Amygdala (tissue), 56 donors: ENCODE measurements around the gene IGF2.

Experiments
- DNase-seq, 56 donors: peaks; one replicate each; lab custom pipeline; 2025; lab: John Stamatoyannopoulos, UW

Gene IGF2

DNA sequence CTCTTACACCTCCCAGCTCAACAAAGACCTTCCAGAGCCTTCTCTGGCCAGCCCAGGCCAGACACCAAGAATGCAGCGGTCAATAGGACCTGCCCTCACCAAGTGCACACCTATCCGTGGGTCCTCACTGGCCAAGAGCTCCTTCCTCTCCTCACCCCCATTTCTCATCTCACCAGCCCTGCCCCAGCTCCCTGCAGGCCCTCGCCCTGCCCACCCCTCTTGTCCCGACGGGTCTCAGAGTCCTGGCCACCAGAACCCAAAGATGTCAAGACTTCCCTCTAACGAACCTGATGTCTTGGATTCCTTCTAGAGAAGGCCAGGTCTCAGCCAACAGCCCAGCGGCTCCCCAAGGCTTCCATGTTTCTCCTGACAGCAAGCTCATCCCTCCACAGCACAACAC lies 43.6 kb downstream of the IGF2 start:
- DNase-seq = no peak

DNA sequence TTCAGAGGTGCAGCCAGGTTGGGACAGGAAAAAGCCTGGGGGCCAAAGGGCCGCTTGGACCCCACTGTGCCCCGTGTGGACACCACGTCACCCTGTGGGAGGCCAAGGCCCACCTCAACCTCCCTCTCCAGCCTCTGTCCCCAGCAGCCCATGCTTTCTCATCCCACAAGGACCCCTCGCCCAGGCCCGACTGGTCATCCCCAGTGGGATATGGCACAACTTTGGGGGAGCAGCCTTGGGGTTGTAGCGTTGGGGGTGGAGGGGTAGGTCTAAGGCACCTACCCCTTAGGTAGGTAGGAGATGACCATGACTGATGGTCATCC lies 44.0 kb downstream of the IGF2 start:
- DNase-seq = no peak

DNA sequence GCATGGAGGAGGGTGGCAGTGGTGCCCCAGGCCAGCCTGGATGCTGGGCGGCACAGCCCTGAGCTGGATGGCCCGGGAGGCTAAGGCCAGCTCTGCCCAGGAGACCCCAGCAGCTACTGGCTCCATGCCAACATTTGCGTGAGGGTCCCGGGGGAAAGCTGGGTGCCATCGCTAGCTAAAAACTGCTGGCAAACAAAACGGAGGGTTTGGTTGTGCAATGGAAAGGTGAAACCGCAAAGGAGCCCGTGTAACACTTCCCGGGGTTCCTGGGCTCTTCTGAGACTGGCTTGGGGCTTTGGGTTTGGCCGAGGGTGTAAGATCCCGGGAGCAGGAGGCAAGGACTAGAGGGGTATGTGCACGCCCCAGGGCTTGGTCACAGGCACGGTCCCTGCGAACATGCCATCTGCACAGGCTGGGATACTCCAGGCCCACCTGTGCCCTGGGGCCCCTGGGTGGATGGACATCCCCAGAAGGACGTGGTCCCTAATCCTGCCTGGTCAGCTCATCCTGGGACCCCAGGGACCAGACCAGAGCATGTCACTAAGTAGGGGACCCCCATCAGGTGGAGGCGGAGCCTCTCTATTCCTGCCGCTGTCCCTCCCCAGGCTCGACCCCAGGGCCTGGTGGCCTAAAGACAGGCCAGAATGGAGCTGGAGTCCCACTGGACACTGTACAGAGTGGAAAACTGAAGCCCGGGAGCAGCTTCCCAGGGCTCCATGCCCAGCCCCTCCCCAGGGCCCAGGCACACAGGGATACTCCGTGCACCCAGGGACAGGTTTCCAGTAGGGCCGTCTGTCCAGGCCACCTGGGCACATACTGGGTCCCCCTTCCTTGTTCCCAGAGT lies 44.6 kb downstream of the IGF2 start:
- DNase-seq = no peak

DNA sequence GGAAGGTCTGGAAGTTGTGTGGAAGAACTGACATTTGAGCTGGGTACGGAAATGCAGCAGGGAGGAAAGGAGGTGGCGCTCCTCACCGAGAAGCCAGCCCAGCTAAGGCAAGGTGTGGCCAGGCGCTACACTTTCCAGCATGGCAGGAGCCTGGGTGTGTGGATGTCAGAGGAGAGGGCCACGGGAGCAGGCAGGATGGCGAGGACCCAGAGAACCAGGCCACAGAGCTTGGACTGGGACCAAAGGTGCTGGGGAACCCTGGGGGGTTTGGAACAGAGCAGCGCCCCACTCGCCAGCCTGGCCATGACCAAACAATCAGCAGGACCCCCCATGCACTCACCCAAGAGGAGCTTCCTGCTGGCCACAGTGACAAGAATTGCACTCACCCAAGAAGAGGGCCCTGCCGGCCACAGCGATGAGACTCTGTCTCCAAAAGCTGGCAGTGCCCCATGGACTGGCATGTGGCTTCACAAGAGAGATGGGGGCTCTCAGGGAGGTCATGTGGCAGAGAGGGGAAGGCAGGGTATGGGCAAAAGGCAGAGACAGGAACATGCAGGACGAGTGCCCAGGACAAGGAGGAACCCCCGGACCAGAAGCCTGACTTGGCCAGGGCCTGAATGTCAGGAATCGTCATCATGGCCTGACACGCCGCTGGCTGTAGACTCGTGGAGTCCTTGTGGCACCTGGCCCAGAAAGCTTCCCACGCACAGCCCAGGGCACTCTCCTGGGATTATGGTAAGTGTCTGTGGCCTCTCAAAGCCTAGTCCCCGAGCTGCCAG lies 45.4 kb downstream of the IGF2 start:
- DNase-seq = no peak

DNA sequence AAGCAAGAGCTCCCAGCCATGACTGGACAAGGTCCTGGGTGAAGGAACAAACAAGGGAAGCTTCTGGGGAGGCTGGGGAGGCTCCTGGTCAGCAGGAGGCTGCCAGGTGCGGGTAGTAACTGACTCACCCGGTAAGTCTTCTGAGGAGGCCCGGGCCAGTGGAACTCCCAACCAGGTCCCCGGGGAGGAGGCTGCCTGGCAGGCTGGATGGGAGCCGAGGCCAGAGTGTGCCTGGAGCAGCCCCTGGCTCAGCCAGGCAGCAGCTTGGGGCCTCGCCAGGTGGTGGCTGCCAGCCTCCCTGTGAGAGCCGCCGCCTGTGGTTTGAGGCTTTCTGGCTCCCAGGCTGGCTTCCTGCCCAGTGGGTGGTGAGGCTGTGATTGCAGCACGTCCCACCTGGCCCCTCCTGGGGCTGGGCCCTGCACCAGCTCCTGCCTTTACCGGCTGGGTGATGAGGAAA lies 46.2 kb downstream of the IGF2 start:
- peak in 17 of 56 donors; percentile 12 to 55 (median 29) for DNase-seq

DNA sequence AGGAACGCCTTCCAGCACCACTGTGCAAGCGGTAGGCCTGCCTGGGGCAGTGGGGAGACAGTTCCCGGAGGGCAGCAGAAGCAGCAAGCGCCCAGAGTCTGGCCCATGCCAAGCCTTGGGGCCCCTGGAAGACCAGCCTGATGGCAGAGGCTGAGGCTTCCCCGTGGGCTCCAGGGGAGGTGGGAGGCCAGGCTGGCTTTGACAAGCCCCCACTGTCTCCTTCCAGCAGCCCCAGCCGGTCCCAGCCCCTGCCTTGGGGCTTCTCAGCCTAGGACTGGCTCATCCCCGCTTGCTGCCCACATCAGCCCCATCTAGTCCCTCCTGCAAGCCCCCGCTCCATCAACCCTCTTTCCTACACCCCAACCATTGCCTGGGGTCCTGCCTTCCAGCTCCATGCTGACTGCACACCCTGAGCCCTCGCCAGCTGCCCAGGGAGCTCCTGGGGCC lies 46.7 kb downstream of the IGF2 start:
- no peak for DNase-seq

DNA sequence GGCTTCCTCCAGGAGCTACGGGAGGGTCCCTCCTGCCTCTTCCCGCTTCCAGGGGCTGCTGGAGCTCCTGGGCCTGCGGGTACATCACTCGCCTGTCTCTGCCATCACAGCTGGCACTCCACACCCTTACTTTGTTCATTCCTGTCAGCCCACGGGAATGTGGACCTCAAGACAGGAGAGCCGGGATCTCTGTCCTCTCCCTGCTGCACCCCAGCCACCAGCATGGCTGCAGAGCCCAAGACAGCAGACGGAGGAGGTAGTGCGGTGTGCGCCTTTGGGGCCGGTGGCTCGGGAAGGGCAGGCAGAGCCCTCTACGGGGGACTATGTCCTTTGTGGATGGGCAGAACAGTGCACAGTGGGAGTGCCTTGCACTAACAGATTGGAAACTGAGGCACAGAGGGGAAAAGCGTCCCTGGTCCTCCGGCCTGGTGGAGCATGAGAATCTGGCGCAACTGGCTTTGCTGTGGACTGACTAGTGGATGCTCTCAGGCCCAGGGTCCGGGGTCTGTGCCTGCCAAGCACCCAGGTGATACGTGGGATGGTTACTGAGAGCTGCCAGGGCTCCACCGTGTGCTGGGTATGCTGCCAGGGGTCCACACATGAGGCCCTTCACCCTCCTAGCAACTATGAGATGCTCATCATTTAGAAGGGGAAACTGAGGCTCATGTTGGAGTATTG lies 47.3 kb downstream of the IGF2 start:
- no peak for DNase-seq

DNA sequence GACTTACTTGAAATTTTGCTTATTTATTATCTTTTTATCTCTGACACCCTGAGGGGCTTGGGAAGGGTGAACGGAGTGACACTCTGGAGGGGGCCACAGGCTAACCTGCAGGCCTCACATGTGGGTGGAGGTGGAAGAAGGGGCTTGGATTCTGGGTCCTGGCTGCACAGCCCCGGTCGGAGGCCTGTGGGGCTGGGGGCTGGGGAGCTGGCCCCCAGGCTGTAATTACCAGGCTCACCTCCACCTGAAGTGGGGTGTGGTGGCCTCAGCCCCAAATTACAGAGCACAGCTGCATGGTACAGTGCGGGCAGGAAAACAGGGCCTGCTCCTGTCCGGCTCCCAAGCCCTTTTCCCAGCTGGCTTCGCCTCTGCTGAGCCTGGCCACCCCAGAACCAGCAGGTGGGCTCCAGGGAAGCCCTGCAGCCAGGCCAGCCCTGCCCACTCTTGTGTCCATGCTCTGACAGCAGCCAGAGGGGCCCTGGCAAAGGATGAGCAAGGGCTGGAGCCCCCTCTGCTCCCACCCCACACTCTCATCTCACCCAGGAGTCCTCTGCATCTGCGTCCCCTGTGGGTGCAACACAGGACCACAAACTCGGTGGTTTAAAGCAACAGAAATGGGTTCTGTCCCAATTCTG lies 48.0 kb downstream of the IGF2 start:
- DNase-seq = no peak

DNA sequence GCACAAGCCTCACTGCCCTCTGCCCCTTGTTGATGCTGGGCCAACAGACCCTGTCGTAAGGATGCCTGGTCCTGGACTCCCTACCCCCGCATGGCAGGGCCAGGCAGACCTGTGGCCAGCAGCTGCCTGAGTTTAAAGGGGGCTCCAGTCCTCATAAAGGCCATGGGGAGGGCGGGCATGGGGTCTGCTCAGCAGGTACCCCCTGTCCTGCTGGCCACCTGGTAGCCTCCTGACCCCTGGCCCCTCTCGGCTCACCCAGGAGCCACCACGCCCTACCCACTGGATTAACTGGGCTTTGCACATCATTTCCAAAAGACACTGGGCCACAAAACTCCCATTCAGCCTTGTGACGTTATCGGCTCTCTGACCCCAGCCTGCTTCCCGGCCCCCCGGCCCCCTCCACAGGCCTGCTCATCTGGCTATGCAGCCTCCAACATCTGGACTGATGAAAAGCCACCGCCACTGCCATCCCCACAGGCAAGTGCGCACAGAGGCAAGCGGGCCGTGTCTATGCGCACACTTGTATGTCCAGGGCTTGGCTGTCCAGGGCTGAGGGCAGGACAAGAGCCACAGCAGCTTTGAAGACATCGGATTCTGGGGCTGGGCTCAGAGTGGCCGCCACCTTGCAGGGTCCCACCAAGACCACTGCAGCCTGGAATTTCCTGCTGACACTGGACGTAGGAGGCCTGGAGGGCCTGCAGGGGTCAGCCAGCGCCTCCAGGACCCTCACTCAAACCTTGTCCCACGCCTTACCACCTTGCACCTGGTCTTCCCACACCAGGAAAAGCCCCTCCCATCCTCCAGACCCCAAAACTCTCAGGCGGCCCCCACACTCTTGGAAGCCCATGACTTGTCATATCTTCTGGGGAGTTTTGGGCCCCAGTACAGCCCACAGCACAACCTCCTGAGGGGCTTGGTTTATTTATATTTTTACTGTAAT lies 48.7 kb downstream of the IGF2 start:
- no peak for DNase-seq

DNA sequence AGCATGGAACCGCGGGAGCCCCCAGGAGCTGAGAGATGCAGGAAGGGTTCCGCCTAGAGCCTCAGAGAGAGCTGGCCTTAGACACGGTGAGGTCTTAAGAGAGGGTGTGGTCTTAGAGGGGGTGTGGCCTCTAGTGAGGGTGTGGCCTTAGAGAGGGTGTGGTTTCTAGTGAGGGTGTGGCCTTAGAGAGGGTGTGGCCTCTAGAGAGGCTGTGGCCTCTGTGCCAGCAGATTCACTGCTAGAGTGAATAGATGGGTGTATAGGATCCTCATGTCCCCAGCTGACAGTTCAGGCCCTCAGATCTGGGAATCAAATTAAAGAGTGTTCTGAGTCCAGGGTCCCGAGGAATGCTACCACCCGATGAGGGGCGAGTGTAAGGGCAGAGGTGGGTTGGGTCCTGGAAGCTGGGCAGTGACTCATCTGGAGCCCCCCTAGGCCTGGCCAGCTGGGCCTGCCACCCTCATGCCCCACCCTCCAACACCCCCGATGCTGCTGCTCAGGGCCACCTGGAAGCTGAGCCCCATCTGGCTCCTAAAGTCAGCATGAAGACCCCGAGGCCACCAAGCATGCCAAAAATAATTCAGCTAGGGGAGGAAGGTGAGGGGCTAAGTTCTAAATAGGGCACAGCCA lies 49.5 kb downstream of the IGF2 start:
- no peak for DNase-seq

DNA sequence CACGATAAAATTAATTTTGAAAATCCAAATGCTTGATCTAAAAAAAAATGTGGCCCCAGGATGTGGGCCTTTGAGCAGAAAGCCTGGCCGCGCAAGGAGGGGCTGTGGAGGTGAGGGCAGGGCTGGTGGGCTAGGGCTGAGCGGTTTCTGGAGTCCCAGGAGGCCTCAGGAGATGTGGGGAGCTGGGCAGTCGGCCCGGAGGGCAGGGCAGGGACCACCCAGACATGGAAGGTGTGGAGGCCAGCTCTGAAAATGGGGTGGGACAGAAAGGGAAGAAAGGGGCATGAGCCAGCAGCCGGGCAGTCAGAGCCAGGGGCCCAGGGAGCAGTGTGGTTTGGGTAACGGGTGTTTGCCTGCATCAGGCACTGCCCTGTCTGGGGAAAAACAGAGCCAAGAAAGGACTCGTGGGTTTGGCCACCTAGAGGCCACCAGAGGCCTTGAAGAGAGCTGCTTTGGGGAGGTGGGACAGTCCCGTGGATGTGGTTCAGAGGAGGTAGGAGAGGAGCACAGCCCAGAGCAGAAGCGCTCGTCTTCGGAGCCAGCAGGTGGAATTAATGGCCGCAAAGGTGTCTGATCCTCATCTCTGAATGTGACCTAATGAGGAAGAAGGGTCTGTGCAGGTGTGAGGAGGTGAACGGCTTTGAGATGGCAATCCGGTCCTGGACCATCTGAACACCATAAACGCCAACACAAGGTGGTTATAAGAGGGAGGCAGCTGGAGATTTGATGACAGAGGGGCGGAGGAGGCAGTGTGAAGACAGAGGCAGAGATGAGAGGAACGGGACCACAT lies 50.2 kb downstream of the IGF2 start:
- DNase-seq = no peak

DNA sequence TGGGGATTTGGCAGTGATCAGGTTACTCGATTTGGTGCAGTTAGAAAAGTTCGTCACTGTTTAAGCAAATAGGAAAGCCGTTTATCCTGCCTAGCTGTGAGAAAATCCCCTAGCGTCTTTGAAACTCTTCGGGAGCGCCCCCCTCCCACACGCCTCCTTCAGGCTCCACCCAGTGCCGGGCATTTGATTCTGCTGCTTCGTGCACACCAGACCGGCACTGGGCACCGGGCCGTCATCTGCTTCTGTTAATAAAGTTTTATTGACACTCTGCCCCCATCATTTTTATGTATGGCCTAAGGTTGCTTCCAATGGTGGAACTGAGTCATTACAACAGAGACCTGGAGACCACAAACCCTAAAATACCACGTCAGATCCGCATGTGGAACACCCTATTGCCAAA lies 50.9 kb downstream of the IGF2 start:
- no peak for DNase-seq

DNA sequence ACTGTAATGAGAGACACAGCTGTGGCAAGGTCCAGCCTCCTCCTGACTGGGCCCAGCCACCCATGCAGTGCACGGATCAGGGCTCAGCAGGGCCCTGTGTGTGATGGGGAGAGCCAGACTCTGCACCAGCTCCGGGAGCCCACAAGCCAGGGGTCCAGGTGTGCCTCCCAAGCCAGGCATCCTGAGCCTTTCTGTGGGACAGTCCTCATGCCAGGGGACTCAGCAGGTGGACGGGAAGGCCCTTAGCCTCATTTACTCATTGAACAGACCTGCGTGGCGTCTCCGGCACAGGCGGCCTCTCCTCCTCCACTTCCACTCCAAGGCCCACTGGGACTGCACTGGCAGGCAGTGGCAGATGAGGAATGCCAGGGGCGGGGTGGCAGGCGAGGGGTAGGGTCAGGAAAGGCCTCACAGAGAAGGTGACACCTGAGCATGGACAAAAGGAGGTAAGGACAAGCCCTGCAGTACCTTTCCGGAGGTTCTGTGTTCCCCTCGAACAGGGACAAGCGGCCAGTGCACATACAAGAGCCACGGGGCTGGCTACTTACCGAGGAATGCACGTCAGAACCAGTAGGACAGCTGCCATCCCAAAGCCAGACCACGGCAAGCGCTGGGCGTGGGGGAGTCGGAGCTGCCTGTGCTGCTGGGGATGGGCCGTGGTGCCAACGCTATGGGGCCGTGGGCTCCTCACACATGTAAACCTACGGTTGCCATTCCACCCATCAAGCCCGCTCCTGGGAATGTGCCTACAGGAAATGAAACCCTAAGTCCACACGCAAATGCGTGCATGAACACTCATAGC lies 52.7 kb downstream of the IGF2 start:
- DNase-seq = no peak

DNA sequence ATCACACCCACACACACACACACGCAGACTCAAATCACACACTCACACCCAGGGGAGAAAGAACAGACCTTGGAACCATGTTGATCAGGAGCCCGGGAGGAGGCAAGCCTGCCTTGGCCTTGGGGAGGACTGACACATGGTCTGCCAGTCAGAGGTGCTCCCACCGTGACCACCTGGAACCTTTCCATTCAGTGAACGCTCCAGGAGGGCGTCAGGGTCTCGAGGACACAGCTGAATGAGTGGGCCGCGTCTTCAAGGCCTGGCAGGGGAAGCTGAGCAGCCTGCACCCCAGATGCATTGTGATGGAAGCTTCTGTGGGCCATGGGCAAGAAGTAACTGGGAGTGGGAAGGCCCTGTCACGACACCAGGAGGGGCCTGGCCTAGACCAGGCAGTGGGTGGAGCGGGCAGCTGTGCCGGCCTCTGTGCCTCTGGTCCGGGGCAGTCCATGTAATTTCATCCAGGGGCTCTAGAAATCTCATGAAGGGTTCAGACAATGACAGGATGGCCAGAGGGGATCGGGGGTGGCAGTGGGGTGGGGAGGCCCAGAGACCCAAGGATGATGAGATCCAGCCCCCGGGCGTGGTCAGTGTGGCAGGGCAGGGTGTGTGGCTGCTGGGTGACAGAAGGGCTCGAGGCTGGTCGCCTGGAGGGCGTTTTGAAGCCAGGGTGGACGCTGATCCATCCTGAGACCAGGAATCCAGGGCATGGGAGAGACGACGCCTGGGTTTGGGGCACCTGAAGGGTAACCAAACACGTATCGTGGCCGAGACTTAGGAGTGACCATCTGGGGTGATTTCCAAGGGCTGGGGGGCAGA lies 53.7 kb downstream of the IGF2 start:
- no peak for DNase-seq

DNA sequence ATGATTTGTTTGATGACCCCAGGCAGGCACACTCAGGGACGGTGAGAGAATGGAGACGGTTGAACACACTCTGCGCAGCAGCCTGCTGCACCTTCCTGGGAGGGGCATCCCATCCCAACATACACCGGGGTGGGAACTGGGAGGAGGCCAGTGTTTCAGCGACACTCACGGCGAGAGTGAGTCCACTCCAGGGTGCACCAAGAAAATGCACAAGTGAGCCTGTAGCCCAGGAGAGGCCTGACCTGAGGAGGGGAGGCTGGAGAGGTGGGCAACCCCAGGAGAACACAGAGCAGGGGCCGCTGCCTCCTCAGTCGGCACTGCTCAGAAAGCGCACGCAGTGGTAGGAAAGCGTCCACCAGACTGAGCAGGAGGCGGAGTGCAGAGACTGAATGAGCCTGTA lies 54.5 kb downstream of the IGF2 start:
- no peak for DNase-seq
